PC-3 (cell line): ENCODE results near the gene PSMD1. TPM values are rescaled to one million over a fixed set of nuclear protein-coding genes. Genes with fewer than 3 reads are reported as not detected.

ENCODE experiments used
- ATAC-seq: fragments of 200-7000 bp; cut with Tn5 transposase; 2 replicates; pipeline ENCODE4 v1.9.1; 2020; ENCODE audit warnings: mild to moderate bottlenecking, moderate library complexity
- BruUV-seq: library from RNA; stranded (reverse); fragments of 400-500 nt; replicated peaks from 2 replicates; lab custom pipeline; 2021; lab: Mats Ljungman, UMichigan
- CTCF ChIA-PET: fragments of 300-600 bp; sonication (Branson Sonifier 250); formaldehyde crosslinking; loops from one replicate; lab custom pipeline; 2022; ENCODE audit warnings: antibody characterized with exemption; lab: Charles Lee
- POLR2A ChIA-PET: fragments of 300-600 bp; sonication (Branson Sonifier 250); formaldehyde crosslinking; loops from one replicate; lab custom pipeline; 2022; ENCODE audit warnings: antibody characterized with exemption; ENCODE audit not compliant: unreplicated experiment; lab: Charles Lee
- DNase-seq: peaks from one replicate; pipeline ENCODE4 v3.0.0-alpha.2; 2015
- H2AFZ ChIP-seq: fragments of 300-600 bp; sonication (generic); 2 replicates; pipeline ENCODE4 v1.6.0; 2016; ENCODE audit warnings: antibody characterized with exemption, low read length
- H3F3A ChIP-seq: fragments of 300-600 bp; sonication (generic); one replicate; pipeline ENCODE4 v1.6.0; 2017; ENCODE audit warnings: antibody characterized with exemption, low read length, control low read depth, mild to moderate bottlenecking; ENCODE audit not compliant: unreplicated experiment
- H3K27ac ChIP-seq: fragments of 300-600 bp; sonication (generic); 2 replicates; pipeline ENCODE4 v1.5.1; 2016; ENCODE audit warnings: mild to moderate bottlenecking, low read length
- H3K27me3 ChIP-seq: fragments of 300-600 bp; sonication (generic); 2 replicates; pipeline ENCODE4 v1.6.1; 2016; ENCODE audit warnings: low read length, mixed read lengths
- H3K36me3 ChIP-seq: fragments of 300-600 bp; sonication (generic); 2 replicates; pipeline ENCODE4 v1.6.1; 2016; ENCODE audit warnings: low read depth, mixed run types, low read length, mixed read lengths
- H3K4me1 ChIP-seq: fragments of 300-600 bp; sonication (generic); 2 replicates; pipeline ENCODE4 v1.5.1; 2016; ENCODE audit warnings: low read length; ENCODE audit not compliant: insufficient read depth
- H3K4me2 ChIP-seq: fragments of 300-600 bp; sonication (generic); 2 replicates; pipeline ENCODE4 v1.6.0; 2016; ENCODE audit warnings: low read length
- H3K4me3 ChIP-seq: fragments of 300-600 bp; sonication (generic); 2 replicates; pipeline ENCODE4 v1.5.1; 2016; ENCODE audit warnings: mild to moderate bottlenecking, low read length, mixed read lengths
- H3K79me2 ChIP-seq: fragments of 300-600 bp; sonication (generic); 2 replicates; pipeline ENCODE4 v1.6.1; 2017; ENCODE audit warnings: low read length, mixed read lengths
- H3K9ac ChIP-seq: fragments of 300-600 bp; sonication (generic); 2 replicates; pipeline ENCODE4 v1.6.0; 2016; ENCODE audit warnings: mild to moderate bottlenecking, low read length
- H3K9me2 ChIP-seq: fragments of 300-600 bp; sonication (generic); replicated peaks from 2 replicates; pipeline ENCODE4 v1.6.1; 2016; ENCODE audit warnings: mixed run types, low read length, mixed read lengths
- H3K9me3 ChIP-seq: fragments of 300-600 bp; sonication (generic); 2 replicates; pipeline ENCODE4 v1.6.1; 2016; ENCODE audit warnings: low read length, mixed read lengths
- H4K20me1 ChIP-seq: fragments of 300-600 bp; sonication (generic); 2 replicates; pipeline ENCODE4 v1.6.1; 2016; ENCODE audit warnings: low read length, mixed read lengths
- CTCF ChIP-seq: fragments of 300-600 bp; sonication (generic); conservative IDR thresholded peaks from 2 replicates; pipeline ENCODE4 v1.5.1; 2017; ENCODE audit warnings: antibody characterized with exemption, low read depth, mild to moderate bottlenecking, low read length
- EZH2 ChIP-seq: fragments of 300-600 bp; sonication (generic); IDR thresholded peaks from one replicate; pipeline ENCODE4 v1.6.1; 2017; ENCODE audit warnings: antibody characterized with exemption, mild to moderate bottlenecking, low read length; ENCODE audit not compliant: unreplicated experiment
- EZH2phosphoT487 ChIP-seq: fragments of 300-600 bp; sonication (generic); IDR thresholded peaks from 2 replicates; pipeline ENCODE4 v1.6.1; 2018; ENCODE audit warnings: mild to moderate bottlenecking, antibody characterized with exemption, low read length, borderline replicate concordance
- intact Hi-C: fragments of 100-400 bp; cut with micrococcal nuclease; formaldehyde crosslinking; loops from 2 replicates; pipeline ENCODE4 v1.9.0; 2023
- total RNA-seq: library from RNA; depleted of rRNA; stranded (reverse); fragments of >200 nt; gene quantifications from 2 replicates; pipeline ENCODE4 v1.2.3, GENCODE V29; 2014

Gene PSMD1
- total RNA-seq, 1 experiment from 2014 or later = 154 TPM

- H3K4me3 ChIP-seq = no peak overlapping the region
- H3K27me3 ChIP-seq = no peaks in the 10 kb centered on the region
- no peaks in the 10 kb centered on the region for H3F3A ChIP-seq
- no TSS peak for BruUV-seq
- peaks cover 5% of the 10 kb centered on the region for H3K4me1 ChIP-seq
- DNase-seq (no peak), ATAC-seq (no peak)
- no peaks in the 10 kb centered on the region for H4K20me1 ChIP-seq
- no peaks in the 10 kb centered on the region for H3K9me2 ChIP-seq
- H3K36me3 ChIP-seq = no peaks in the 10 kb centered on the region
- intact Hi-C loops = no loop called here
- no peak overlapping the region for H2AFZ ChIP-seq
- no peak overlapping the region for H3K27ac ChIP-seq
- no peaks in the 10 kb centered on the region for H3K9me3 ChIP-seq
- TF ChIP-seq EZH2 (no peak), EZH2phosphoT487 (no peak), CTCF (no peak)
- ChIA-PET CTCF (no interaction called here), POLR2A (no interaction called here)
- H3K79me2 ChIP-seq = no peaks in the 10 kb centered on the region
- H3K9ac ChIP-seq = no peak overlapping the region
- H3K4me2 ChIP-seq = no peak overlapping the region
Observed at GRCh38 chr2:231185050-231185725, 128.5 kb downstream of the PSMD1 start.

GRCh38 chr2:231185886-231186285 lies 129.2 kb downstream of the PSMD1 start:
- no peak overlapping the region for H3K4me3 ChIP-seq
- no peaks in the 10 kb centered on the region for H3K27me3 ChIP-seq
- H2AFZ ChIP-seq = no peak overlapping the region
- H3F3A ChIP-seq = no peaks in the 10 kb centered on the region
- H4K20me1 ChIP-seq = no peaks in the 10 kb centered on the region
- no peaks in the 10 kb centered on the region for H3K9me3 ChIP-seq
- no peaks in the 10 kb centered on the region for H3K9me2 ChIP-seq
- H3K4me2 ChIP-seq = no peak overlapping the region
- no peak overlapping the region for H3K27ac ChIP-seq
- CTCF ChIA-PET = no interaction called here
- no peaks in the 10 kb centered on the region for H3K36me3 ChIP-seq
- no peak for DNase-seq
- no TSS peak for BruUV-seq
- TF ChIP-seq CTCF (no peak), EZH2 (no peak), EZH2phosphoT487 (no peak)
- no peak overlapping the region for H3K9ac ChIP-seq
- no peak for ATAC-seq
- intact Hi-C loops = no loop called here
- no peaks in the 10 kb centered on the region; the same call in 1 of the 2 replicates for H3K4me1 ChIP-seq
- H3K79me2 ChIP-seq = no peaks in the 10 kb centered on the region
- POLR2A ChIA-PET = no interaction called here

- H3K27ac ChIP-seq = no peak overlapping the region
Observed at GRCh38 chr2:231186325-231186724, 129.7 kb downstream of the PSMD1 start.

More at GRCh38 chr2:231186325-231186724, 129.7 kb downstream of the PSMD1 start:
- Histone ChIP-seq H3K79me2 (no peaks in the 10 kb centered on the region), H3K4me2 (no peak overlapping the region), H2AFZ (no peak overlapping the region), H3K4me3 (no peak overlapping the region), H3K4me1 (no peaks in the 10 kb centered on the region; the same call in 1 of the 2 replicates), H4K20me1 (no peaks in the 10 kb centered on the region), H3K9me3 (no peaks in the 10 kb centered on the region), H3K9me2 (no peaks in the 10 kb centered on the region), H3K36me3 (no peaks in the 10 kb centered on the region), H3K9ac (no peak overlapping the region), H3K27me3 (no peaks in the 10 kb centered on the region), H3F3A (no peaks in the 10 kb centered on the region)
- TF ChIP-seq CTCF (no peak), EZH2phosphoT487 (no peak), EZH2 (no peak)
- no TSS peak for BruUV-seq
- ChIA-PET POLR2A (no interaction called here), CTCF (no interaction called here)
- intact Hi-C loops = no loop called here
- DNase-seq (no peak), ATAC-seq (no peak)
